DND-41 (cell line): Measurements from ENCODE around the gene LAMA2.
A peak's percentile ranks its signal among the peaks of the same experiment; 100 is the strongest.

Experiments used
- ATAC-seq: fragments of 200-7000 bp; cut with Tn5 transposase; 3 replicates; pipeline ENCODE4 v1.9.1; 2021; ENCODE audit warnings: low read depth; ENCODE audit not compliant: insufficient read depth
- DNase-seq: peaks from one replicate; pipeline ENCODE4 v3.0.0-alpha.2; 2020
- H2AFZ ChIP-seq: 2 replicates; pipeline ENCODE4 v1.6.0; 2012; ENCODE audit warnings: low read depth, low read length
- H3K27ac ChIP-seq: 2 replicates; pipeline ENCODE4 v1.5.1; 2012; ENCODE audit warnings: low read length, inconsistent platforms
- H3K27me3 ChIP-seq: fragments of 200-600 bp; sonication (generic); 2 replicates; pipeline ENCODE4 v1.6.0; 2012; ENCODE audit warnings: low read length, mild to moderate bottlenecking, inconsistent platforms; ENCODE audit not compliant: insufficient read depth, poor library complexity
- H3K36me3 ChIP-seq: 2 replicates; pipeline ENCODE4 v1.5.1; 2012; ENCODE audit warnings: low read length, inconsistent platforms; ENCODE audit not compliant: insufficient read depth
- H3K4me1 ChIP-seq: 2 replicates; pipeline ENCODE4 v1.5.1; 2012; ENCODE audit warnings: mild to moderate bottlenecking, low read length; ENCODE audit not compliant: insufficient read depth
- H3K4me2 ChIP-seq: 2 replicates; pipeline ENCODE4 v1.6.0; 2012; ENCODE audit warnings: mild to moderate bottlenecking, moderate library complexity, low read length, inconsistent platforms; ENCODE audit not compliant: insufficient read depth
- H3K4me3 ChIP-seq, 2 experiments: fragments of 200-600 bp in 1 of 2; shearing (Covaris generic) in 1 of 2; 2 replicates each; pipeline ENCODE4 v1.5.1; 2012 to 2016; ENCODE audit warnings: inconsistent platforms in 2 of 2, low read length in 2 of 2, mild to moderate bottlenecking in 2 of 2, low read depth in 1 of 2, moderate library complexity in 1 of 2
- H3K79me2 ChIP-seq: 2 replicates; pipeline ENCODE4 v1.6.0; 2012; ENCODE audit warnings: low read length, inconsistent platforms; ENCODE audit not compliant: insufficient read depth
- H3K9ac ChIP-seq: 2 replicates; pipeline ENCODE4 v1.6.0; 2012; ENCODE audit warnings: low read depth, mild to moderate bottlenecking, inconsistent platforms, low read length, moderate library complexity
- H3K9me3 ChIP-seq: 2 replicates; pipeline ENCODE4 v1.5.1; 2012; ENCODE audit warnings: low read length, moderate library complexity, mild to moderate bottlenecking, inconsistent platforms; ENCODE audit not compliant: insufficient read depth, severe bottlenecking
- H4K20me1 ChIP-seq: 2 replicates; pipeline ENCODE4 v1.6.0; 2012; ENCODE audit warnings: low read length; ENCODE audit not compliant: insufficient read depth
- CTCF ChIP-seq: IDR thresholded peaks from 2 replicates; pipeline ENCODE4 v1.5.1; 2012; ENCODE audit warnings: borderline replicate concordance, low read length, moderate library complexity, mild to moderate bottlenecking; ENCODE audit not compliant: poor library complexity, severe bottlenecking; ENCODE audit errors: extremely low read depth
- EZH2 ChIP-seq: IDR thresholded peaks from 3 replicates; pipeline ENCODE4 v1.6.1; 2012; ENCODE audit warnings: borderline replicate concordance, low read depth, mild to moderate bottlenecking, moderate library complexity, low read length, inconsistent platforms; ENCODE audit not compliant: severe bottlenecking

Gene LAMA2

GRCh38 chr6:129243377-129243776 is 360.4 kb downstream of the LAMA2 start:
- no peak for ATAC-seq
- H3K27ac ChIP-seq: no peak overlapping the region

GRCh38 chr6:129248946-129249345 is 366.0 kb downstream of the LAMA2 start:
- Histone ChIP-seq H3K36me3 (no peaks in the 10 kb centered on the region), H3K27me3 (no peaks in the 10 kb centered on the region), H3K4me2 (no peak overlapping the region), H3K79me2 (no peaks in the 10 kb centered on the region), H4K20me1 (no peaks in the 10 kb centered on the region), H2AFZ (no peak overlapping the region), H3K9me3 (no peaks in the 10 kb centered on the region), H3K4me3 (no peak overlapping the region), H3K9ac (no peak overlapping the region), H3K27ac (no peak overlapping the region), H3K4me1 (no peaks in the 10 kb centered on the region)
- ATAC-seq (no peak), DNase-seq (no peak)
- no peak for TF ChIP-seq CTCF
- TF ChIP-seq EZH2: no peak

More at GRCh38 chr6:129243377-129243776, 360.4 kb downstream of the LAMA2 start:
- no peak overlapping the region for H3K4me2 ChIP-seq
- no peaks in the 10 kb centered on the region for H3K79me2 ChIP-seq
- H3K9me3 ChIP-seq: no peaks in the 10 kb centered on the region
- H2AFZ ChIP-seq: no peak overlapping the region
- TF ChIP-seq CTCF: no peak
- TF ChIP-seq EZH2: no peak
- H3K27me3 ChIP-seq: peaks cover 9% of the 10 kb centered on the region
- no peak for DNase-seq
- H3K36me3 ChIP-seq: no peaks in the 10 kb centered on the region
- H3K4me1 ChIP-seq: no peaks in the 10 kb centered on the region
- no peak overlapping the region for H3K4me3 ChIP-seq
- no peaks in the 10 kb centered on the region for H4K20me1 ChIP-seq
- H3K9ac ChIP-seq: no peak overlapping the region

- Histone ChIP-seq H2AFZ (no peak overlapping the region), H3K4me3 (no peak overlapping the region), H3K27me3 (no peaks in the 10 kb centered on the region), H4K20me1 (no peaks in the 10 kb centered on the region), H3K79me2 (no peaks in the 10 kb centered on the region), H3K4me2 (no peak overlapping the region), H3K4me1 (no peaks in the 10 kb centered on the region), H3K9ac (no peak overlapping the region), H3K27ac (no peak overlapping the region), H3K36me3 (no peaks in the 10 kb centered on the region), H3K9me3 (no peaks in the 10 kb centered on the region)
- DNase-seq (peak; percentile 50), ATAC-seq (peak; percentile 81)
- no peak for TF ChIP-seq EZH2
- TF ChIP-seq CTCF: peak; percentile 85
Measured at GRCh38 chr6:129251669-129252376, 368.9 kb downstream of the LAMA2 start.
